HepG2 (cell line): ENCODE data around the gene DOCK10. TPM values are rescaled to one million over a fixed set of nuclear protein-coding genes. Genes with fewer than 3 reads are reported as not detected.

Experiments used
- ATAC-seq: fragments of 200-7000 bp; cut with Tn5 transposase; 3 replicates; pipeline ENCODE4 v1.9.1; 2020; ENCODE audit warnings: mild to moderate bottlenecking, moderate library complexity
- BruUV-seq: library from RNA; stranded (reverse); fragments of 400-500 nt; replicated peaks from 2 replicates; lab custom pipeline; 2021; lab: Mats Ljungman, UMichigan
- CTCF ChIA-PET: fragments of 300-600 bp; formaldehyde crosslinking; extraction: SDS; loops from one replicate; lab custom pipeline; 2021; ENCODE audit warnings: low total read pairs, inconsistent platforms, low intra/inter-chr PET ratio; lab: Yijun Ruan, JAX
- POLR2A ChIA-PET: fragments of 350-600 bp; sonication (Branson Sonifier 250); formaldehyde crosslinking; loops from one replicate; lab custom pipeline; 2020; ENCODE audit warnings: antibody characterized with exemption, inconsistent platforms; lab: Yijun Ruan, JAX
- DNase-seq: peaks from one replicate; pipeline ENCODE4 v3.0.0-alpha.2; 2015; ENCODE audit warnings: low spot score
- FAIRE-seq: peaks from 3 replicates; lab custom pipeline; 2011; peaks lifted over from hg19 to GRCh38; lab: Jason Lieb, UNC
- H2AFZ ChIP-seq: one replicate; pipeline ENCODE4 v1.6.1; 2011; ENCODE audit warnings: low read length, inconsistent platforms
- H3K27ac ChIP-seq: fragments of 300-600 bp; 3 replicates; pipeline ENCODE4 v1.8.0; 2011; ENCODE audit warnings: mixed run types, mild to moderate bottlenecking, mixed read lengths, low read length, inconsistent platforms; ENCODE audit not compliant: insufficient read depth; ENCODE audit errors: extremely low read length
- H3K27me3 ChIP-seq, 2 experiments: fragments of 200-600 bp in 1 of 2; 2 replicates in 1 of 2; 3 replicates in 1 of 2; pipeline versions ENCODE4 v1.6.0 to v1.8.0; 2011; ENCODE audit warnings: low read length in 2 of 2, mild to moderate bottlenecking in 2 of 2, moderate library complexity in 2 of 2, inconsistent platforms in 1 of 2; ENCODE audit not compliant: insufficient read depth in 2 of 2, control insufficient read depth in 1 of 2
- H3K36me3 ChIP-seq, 2 experiments: fragments of 200-600 bp in 1 of 2; replicated peaks in 1 of 2; 2 replicates in 1 of 2; 3 replicates in 1 of 2; pipeline versions ENCODE4 v1.5.1 to v1.8.0; 2011; ENCODE audit warnings: low read length in 2 of 2, inconsistent platforms in 1 of 2; ENCODE audit not compliant: insufficient read depth in 2 of 2, control insufficient read depth in 1 of 2
- H3K4me1 ChIP-seq: 2 replicates; pipeline ENCODE4 v1.5.1; 2012; ENCODE audit warnings: low read length, inconsistent platforms; ENCODE audit not compliant: insufficient read depth
- H3K4me2 ChIP-seq: 2 replicates; pipeline ENCODE4 v1.6.0; 2011; ENCODE audit warnings: low read depth, low read length, inconsistent platforms
- H3K4me3 ChIP-seq, 3 experiments: fragments of 200-600 bp in 1 of 3; sonication (generic), shearing (Covaris generic) in 1 of 3; replicated peaks in 1 of 3; 2 replicates each; pipeline ENCODE4 v1.5.1; 2011 to 2016; ENCODE audit warnings: low read length in 3 of 3, inconsistent platforms in 2 of 3, low read depth in 2 of 3, mild to moderate bottlenecking in 2 of 3, control low read depth in 1 of 3, mixed read lengths in 1 of 3; ENCODE audit not compliant: insufficient read depth in 1 of 3
- H3K79me2 ChIP-seq: one replicate; pipeline ENCODE4 v1.6.1; 2011; ENCODE audit warnings: low read length, inconsistent platforms; ENCODE audit not compliant: insufficient read depth
- H3K9ac ChIP-seq: 2 replicates; pipeline ENCODE4 v1.6.0; 2011; ENCODE audit warnings: mild to moderate bottlenecking, low read depth, low read length, inconsistent platforms; ENCODE audit not compliant: insufficient read depth
- H3K9me3 ChIP-seq: 2 replicates; pipeline ENCODE4 v1.5.1; 2012; ENCODE audit warnings: mild to moderate bottlenecking, low read length
- H4K20me1 ChIP-seq: 2 replicates; pipeline ENCODE4 v1.6.0; 2011; ENCODE audit warnings: inconsistent platforms, mild to moderate bottlenecking, low read length, moderate library complexity; ENCODE audit not compliant: insufficient read depth
- DR1 ChIP-seq: sonication (generic); formaldehyde crosslinking; IDR thresholded peaks from 2 replicates; pipeline ENCODE4 v1.8.0; 2021; ENCODE audit warnings: mild to moderate bottlenecking, missing genetic modification reagents, inconsistent platforms
- FOXC1 ChIP-seq: sonication (generic); formaldehyde crosslinking; IDR thresholded peaks from 2 replicates; pipeline ENCODE4 v1.8.0; 2022; ENCODE audit warnings: mild to moderate bottlenecking, missing genetic modification reagents, borderline replicate concordance
- GABPB1 ChIP-seq: IDR thresholded peaks from 2 replicates; pipeline ENCODE4 v1.6.1; 2016; ENCODE audit warnings: mild to moderate bottlenecking, missing genetic modification reagents, moderate library complexity, missing compliant biosample characterization
- GTF3A ChIP-seq: sonication (generic); formaldehyde crosslinking; conservative IDR thresholded peaks from 2 replicates; pipeline ENCODE4 v1.4.0; 2020; ENCODE audit warnings: mild to moderate bottlenecking, missing genetic modification reagents
- IRX3 ChIP-seq: sonication (generic); formaldehyde crosslinking; IDR thresholded peaks from 2 replicates; pipeline ENCODE4 v1.8.1; 2023; ENCODE audit warnings: mild to moderate bottlenecking, low read depth, missing genetic modification reagents, borderline replicate concordance
- NFE2L1 ChIP-seq: sonication (generic); formaldehyde crosslinking; IDR thresholded peaks from 2 replicates; pipeline ENCODE4 v1.4.0; 2020; ENCODE audit warnings: missing genetic modification reagents, mild to moderate bottlenecking, borderline replicate concordance
- PAXIP1 ChIP-seq: sonication (generic); formaldehyde crosslinking; conservative IDR thresholded peaks from 2 replicates; pipeline ENCODE4 v1.4.0; 2020; ENCODE audit warnings: mild to moderate bottlenecking, missing genetic modification reagents, moderate library complexity
- RAD21 ChIP-seq: fragments of 450-650 bp; formaldehyde crosslinking; IDR thresholded peaks from 2 replicates; pipeline ENCODE4 v1.5.0; 2020; ENCODE audit warnings: mild to moderate bottlenecking
- SKIL ChIP-seq: sonication (generic); formaldehyde crosslinking; IDR thresholded peaks from 2 replicates; pipeline ENCODE4 v1.8.0; 2022; ENCODE audit warnings: missing genetic modification reagents, mild to moderate bottlenecking, moderate library complexity, borderline replicate concordance
- UBTF ChIP-seq: sonication (generic); formaldehyde crosslinking; IDR thresholded peaks from 2 replicates; pipeline ENCODE4 v1.4.0; 2020; ENCODE audit warnings: mild to moderate bottlenecking, missing genetic modification reagents
- ZBTB3 ChIP-seq: sonication (generic); formaldehyde crosslinking; IDR thresholded peaks from 2 replicates; pipeline ENCODE4 v1.4.0; 2020; ENCODE audit warnings: low read depth, mild to moderate bottlenecking, moderate library complexity, missing genetic modification reagents, borderline replicate concordance
- ZNF224 ChIP-seq: sonication (generic); formaldehyde crosslinking; IDR thresholded peaks from 2 replicates; pipeline ENCODE4 v1.5.0; 2020; ENCODE audit warnings: mild to moderate bottlenecking, missing genetic modification reagents
- ZNF235 ChIP-seq: sonication (generic); formaldehyde crosslinking; IDR thresholded peaks from 2 replicates; pipeline ENCODE4 v1.8.1; 2023; ENCODE audit warnings: mild to moderate bottlenecking, missing genetic modification reagents, borderline replicate concordance
- ZNF34 ChIP-seq: sonication (generic); formaldehyde crosslinking; IDR thresholded peaks from 2 replicates; pipeline ENCODE4 v1.4.0; 2020; ENCODE audit warnings: mild to moderate bottlenecking, missing genetic modification reagents, borderline replicate concordance
- ZNF788 ChIP-seq: sonication (generic); formaldehyde crosslinking; IDR thresholded peaks from 2 replicates; pipeline ENCODE4 v1.5.0; 2020; ENCODE audit warnings: mild to moderate bottlenecking, missing genetic modification reagents, borderline replicate concordance
- ZNF816 ChIP-seq: sonication (generic); formaldehyde crosslinking; IDR thresholded peaks from 2 replicates; pipeline ENCODE4 v1.8.0; 2022; ENCODE audit warnings: missing genetic modification reagents, mild to moderate bottlenecking, borderline replicate concordance
- ZSCAN9 ChIP-seq: IDR thresholded peaks from 2 replicates; pipeline ENCODE4 v1.6.1; 2016; ENCODE audit warnings: borderline replicate concordance
- WGBS: methylation state at CpG from one replicate; pipeline ENCODE4 v1.1.6; 2017; ENCODE audit warnings: low lambda C conversion rate; 5-methylcytosine and 5-hydroxymethylcytosine counted together
- in situ Hi-C: cut with HindIII; loops from 2 replicates; pipeline ENCODE4 v1.10.0; 2017; ENCODE audit warnings: low pct_unique_long_range_greater_than_20kb; ENCODE audit not compliant: extremely low pct_ligation_motif_present
- intact Hi-C: fragments of 100-400 bp; cut with micrococcal nuclease; formaldehyde crosslinking; loops from one replicate; pipeline ENCODE4 v1.10.0; 2022; ENCODE audit not compliant: unreplicated experiment
- polyA plus RNA-seq, 8 experiments: library from polyadenylated mRNA; depleted of rRNA in 3 of 8; stranded (reverse) in 7 of 8; unstranded in 1 of 8; fragments of >200 nt; fragmentation: Illumina TruSeq in 4 of 8; extraction: Trizol in 4 of 8; gene quantifications; 2 replicates each; pipeline versions ENCODE4 v1.2.1 to v1.2.3, GENCODE V29; 2011 to 2016; ENCODE audit warnings: low read depth in 4 of 8, missing spikeins in 1 of 8, mixed read lengths in 1 of 8; ENCODE audit not compliant: insufficient read depth in 1 of 8
- total RNA-seq, 5 experiments: library from RNA; depleted of rRNA; stranded (reverse); fragments of >200 nt; fragmentation: Illumina TruSeq; extraction: Trizol; gene quantifications; 2 replicates each; pipeline ENCODE4 v1.2.3, GENCODE V29; 2016; ENCODE audit warnings: low read depth in 1 of 5

DOCK10 gene
- total and polyA plus RNA-seq, 2 of the 13 experiments (the other 11 are each of a cell fraction or from before 2014, with no cell fraction given): not detected

GRCh38 chr2:224876522-224876921, 165.7 kb downstream of the DOCK10 start:
- H3K4me1 ChIP-seq: no peaks in the 10 kb centered on the region
- no peaks in the 10 kb centered on the region for H3K79me2 ChIP-seq
- no peak for DNase-seq
- TF ChIP-seq ZNF235 (CRISPR knock-in tag) (no peak), ZNF816 (CRISPR knock-in tag) (no peak), ZSCAN9 (CRISPR knock-in tag) (no peak), UBTF (CRISPR knock-in tag) (no peak), FOXC1 (CRISPR knock-in tag) (no peak), ZNF224 (CRISPR knock-in tag) (no peak), ZNF34 (CRISPR knock-in tag) (no peak), GTF3A (no peak), SKIL (CRISPR knock-in tag) (no peak), RAD21 (CRISPR knock-in tag) (no peak), PAXIP1 (CRISPR knock-in tag) (no peak), NFE2L1 (CRISPR knock-in tag) (no peak), DR1 (CRISPR knock-in tag) (no peak), ZBTB3 (no peak), GABPB1 (CRISPR knock-in tag) (no peak), ZNF788 (no peak), IRX3 (no peak)
- no peak overlapping the region for H3K4me2 ChIP-seq
- no TSS peak for BruUV-seq
- ChIA-PET CTCF (no interaction called here), POLR2A (no interaction called here)
- no peak for FAIRE-seq
- in situ Hi-C loops: no loop called here
- H3K4me3 ChIP-seq: no peak overlapping the region
- H3K27ac ChIP-seq: no peak overlapping the region
- no peaks in the 10 kb centered on the region for H4K20me1 ChIP-seq
- H3K36me3 ChIP-seq: no peaks in the 10 kb centered on the region
- H3K27me3 ChIP-seq: no peaks in the 10 kb centered on the region
- H2AFZ ChIP-seq: no peak overlapping the region
- no peak overlapping the region for H3K9ac ChIP-seq
- intact Hi-C loops: no loop called here
- no peaks in the 10 kb centered on the region for H3K9me3 ChIP-seq
- 17% methylated on average over 6 of the region's 6 CpGs for WGBS
- no peak for ATAC-seq
